Measurements from ENCODE around the gene COTL1.

DNA sequence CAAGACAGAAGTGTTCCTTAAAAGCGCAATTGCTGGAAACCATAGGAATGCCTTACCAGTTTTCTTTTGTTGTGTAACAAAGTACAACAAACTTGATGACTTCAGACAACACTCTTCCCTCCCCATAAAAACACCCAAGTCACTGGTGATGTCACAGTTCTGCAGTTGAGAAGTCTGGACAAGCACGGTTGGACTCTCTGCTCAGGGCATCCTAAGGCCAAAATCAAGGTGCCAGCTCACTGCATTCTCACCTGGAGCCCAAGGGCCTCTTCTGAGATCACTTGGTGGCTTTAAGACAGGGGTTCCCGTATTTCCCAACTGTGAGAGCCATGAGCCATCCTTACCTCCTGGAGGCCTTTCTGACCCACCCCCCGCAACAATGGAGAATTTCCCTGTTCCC is 67.8 kb downstream of the COTL1 start:
- TF ChIP-seq EZH2phosphoT487 (IDR thresholded peaks at IDR 0.05; ENCODE audit: insufficient read depth, low read depth): no peak
- TF ChIP-seq EZH2 (IDR thresholded peaks at IDR 0.05; ENCODE audit: insufficient read depth, poor library complexity, severe bottlenecking): no peak
